Hepatocyte (in vitro differentiated cells): ENCODE results near the gene TTC27.

ENCODE experiments used
- CTCF ChIP-seq: fragments of 200-600 bp; sonication (generic); IDR thresholded peaks from 2 replicates; pipeline ENCODE4 v1.5.1; 2016; ENCODE audit warnings: antibody characterized with exemption, mild to moderate bottlenecking; ENCODE audit not compliant: poor library complexity
- EZH2 ChIP-seq: fragments of 200-600 bp; sonication (generic); IDR thresholded peaks from 2 replicates; pipeline ENCODE4 v1.6.1; 2016; ENCODE audit warnings: antibody characterized with exemption, mild to moderate bottlenecking, borderline replicate concordance

- TF ChIP-seq CTCF (no peak), EZH2 (no peak)
Observed at GRCh38 chr2:32699151-32699550, 71.3 kb downstream of the TTC27 start.
